Cardiac muscle cell (in vitro differentiated cells and primary cell): ENCODE results near the gene SMIM14. TPM values are rescaled to one million over a fixed set of nuclear protein-coding genes. Genes with fewer than 3 reads are reported as not detected.

Source experiments
- DNase-seq, 2 donors: peaks; one replicate each; pipeline versions ENCODE4 v3.0.0 to v3.0.0-alpha.2; 2010 to 2017; ENCODE audit warnings: low read depth in 1 of 2, low spot score in 1 of 2
- H3K27ac ChIP-seq: fragments of 200-600 bp; sonication (generic); 2 replicates; pipeline ENCODE4 v1.5.1; 2016
- H3K27me3 ChIP-seq: fragments of 200-600 bp; sonication (generic); 2 replicates; pipeline ENCODE4 v1.6.0; 2016; ENCODE audit warnings: control low read depth
- H3K36me3 ChIP-seq: fragments of 200-600 bp; sonication (generic); 2 replicates; pipeline ENCODE4 v1.5.1; 2016; ENCODE audit warnings: control low read depth
- H3K4me1 ChIP-seq: fragments of 200-600 bp; sonication (generic); 2 replicates; pipeline ENCODE4 v1.8.1; 2017; ENCODE audit warnings: low read depth, mild to moderate bottlenecking, mixed run types
- H3K4me3 ChIP-seq: fragments of 200-600 bp; sonication (generic); 2 replicates; pipeline ENCODE4 v1.5.1; 2016; ENCODE audit warnings: mild to moderate bottlenecking
- H3K9me3 ChIP-seq: fragments of 200-600 bp; sonication (generic); 2 replicates; pipeline ENCODE4 v1.5.1; 2017; ENCODE audit warnings: low read depth, mild to moderate bottlenecking, control low read depth
- CTCF ChIP-seq: IDR thresholded peaks from 2 replicates; pipeline ENCODE4 v1.5.1; 2012; ENCODE audit warnings: low read depth, mild to moderate bottlenecking, low read length
- polyA plus RNA-seq: library from polyadenylated mRNA; unstranded; fragments of >200 nt; fragmentation: Nextera tagmentation; extraction: Ambion mirVana; gene quantifications from 2 replicates; pipeline ENCODE4 v1.2.1, GENCODE V29; 2016
- total RNA-seq: library from RNA; depleted of rRNA; stranded (reverse); fragments of >200 nt; gene quantifications from 2 replicates; pipeline ENCODE4 v1.2.3, GENCODE V29; 2016

Gene SMIM14
- total and polyA plus RNA-seq, 2 experiments from 2014 or later: 5.2 to 35.9 TPM

GRCh38 chr4:39587881-39588280 is 50.8 kb downstream of the SMIM14 start:
- Histone ChIP-seq H3K27ac (no peak overlapping the region), H3K36me3 (no peaks in the 10 kb centered on the region), H3K9me3 (no peaks in the 10 kb centered on the region), H3K4me3 (no peak overlapping the region), H3K27me3 (no peaks in the 10 kb centered on the region), H3K4me1 (no peaks in the 10 kb centered on the region)
- peak in 1 of 2 donors; percentile 39 for DNase-seq
- TF ChIP-seq CTCF: no peak

- peak in 1 of 2 donors; percentile 22 for DNase-seq
- Histone ChIP-seq H3K27me3 (no peaks in the 10 kb centered on the region), H3K4me1 (no peaks in the 10 kb centered on the region), H3K27ac (no peak overlapping the region), H3K9me3 (no peaks in the 10 kb centered on the region), H3K4me3 (no peak overlapping the region), H3K36me3 (peaks cover 3% of the 10 kb centered on the region)
- no peak for TF ChIP-seq CTCF
These were observed 63.7 kb downstream of the SMIM14 start for GRCh38 chr4:39574946-39575345.

- Histone ChIP-seq H3K27me3 (no peaks in the 10 kb centered on the region), H3K27ac (no peak overlapping the region), H3K4me3 (no peak overlapping the region), H3K36me3 (peaks cover 5% of the 10 kb centered on the region), H3K4me1 (no peaks in the 10 kb centered on the region), H3K9me3 (no peaks in the 10 kb centered on the region)
- TF ChIP-seq CTCF: no peak
- no peak for DNase-seq
These were observed 67.2 kb downstream of the SMIM14 start for GRCh38 chr4:39571504-39571903.

GRCh38 chr4:39571054-39571453 is 67.6 kb downstream of the SMIM14 start:
- Histone ChIP-seq H3K4me1 (no peaks in the 10 kb centered on the region), H3K36me3 (peaks cover 5% of the 10 kb centered on the region), H3K9me3 (no peaks in the 10 kb centered on the region), H3K27ac (no peak overlapping the region), H3K27me3 (no peaks in the 10 kb centered on the region), H3K4me3 (no peak overlapping the region)
- no peak for TF ChIP-seq CTCF
- DNase-seq: no peak

- DNase-seq: no peak
- Histone ChIP-seq H3K4me1 (no peaks in the 10 kb centered on the region), H3K27me3 (no peaks in the 10 kb centered on the region), H3K27ac (no peak overlapping the region), H3K9me3 (no peaks in the 10 kb centered on the region), H3K4me3 (no peak overlapping the region), H3K36me3 (peaks cover 5% of the 10 kb centered on the region)
- no peak for TF ChIP-seq CTCF
These were observed 69.5 kb downstream of the SMIM14 start for GRCh38 chr4:39569209-39569608.

- no peak for DNase-seq
- TF ChIP-seq CTCF: no peak
- Histone ChIP-seq H3K27ac (no peak overlapping the region), H3K9me3 (no peaks in the 10 kb centered on the region), H3K36me3 (peaks cover 5% of the 10 kb centered on the region), H3K27me3 (no peaks in the 10 kb centered on the region), H3K4me3 (no peak overlapping the region), H3K4me1 (no peaks in the 10 kb centered on the region)
These were observed 69.9 kb downstream of the SMIM14 start for GRCh38 chr4:39568805-39569204.
